Suprapubic skin (tissue), 4 donors: Measurements from ENCODE around the gene PNMA3. TPM values are rescaled to one million over a fixed set of nuclear protein-coding genes. Genes with fewer than 3 reads are reported as not detected.
A peak's percentile ranks its signal among the peaks of the same experiment; 100 is the strongest.
"Not testable (repeated sequence)": the region's sequence is repeated elsewhere in the genome, so short reads cannot be mapped to it uniquely, and the experiment has no call there.

Source experiments
- DNase-seq, 2 donors: peaks; one replicate each; pipeline ENCODE4 v3.0.0-alpha.2; 2019; ENCODE audit warnings: low spot score in 2 of 2
- H3K27ac ChIP-seq: fragments of 200-600 bp; sonication (generic); one replicate; pipeline ENCODE4 v1.5.1; 2019
- H3K27me3 ChIP-seq: fragments of 200-600 bp; sonication (generic); one replicate; pipeline ENCODE4 v1.5.1; 2019
- H3K36me3 ChIP-seq: fragments of 200-600 bp; sonication (generic); one replicate; pipeline ENCODE4 v1.5.1; 2019
- H3K4me1 ChIP-seq: fragments of 200-600 bp; sonication (generic); one replicate; pipeline ENCODE4 v1.5.1; 2019
- H3K4me3 ChIP-seq: fragments of 200-600 bp; sonication (generic); one replicate; pipeline ENCODE4 v1.5.1; 2019; ENCODE audit warnings: mild to moderate bottlenecking
- H3K9me3 ChIP-seq: fragments of 200-600 bp; sonication (generic); one replicate; pipeline ENCODE4 v1.5.1; 2019
- EP300 ChIP-seq: sonication (generic); formaldehyde crosslinking; IDR thresholded peaks from one replicate; pipeline ENCODE4 v1.6.1; 2017; ENCODE audit warnings: antibody characterized with exemption
- POLR2A ChIP-seq, 2 donors: fragments of 450-650 bp; IDR thresholded peaks; one replicate each; pipeline ENCODE4 v1.6.1; 2017; ENCODE audit warnings: antibody characterized with exemption in 2 of 2, mild to moderate bottlenecking in 2 of 2, moderate library complexity in 2 of 2
- POLR2AphosphoS5 ChIP-seq, 3 donors: sonication (generic); formaldehyde crosslinking; IDR thresholded peaks; one replicate each; pipeline ENCODE4 v1.6.1; 2017; ENCODE audit warnings: antibody characterized with exemption in 3 of 3
- WGBS: methylation state at CpG from one replicate; pipeline ENCODE4 v1.1.5; 2018; 5-methylcytosine and 5-hydroxymethylcytosine counted together
- total RNA-seq, 4 donors: library from RNA; depleted of rRNA; stranded (reverse); fragments of >200 nt; gene quantifications; one replicate each; pipeline ENCODE4 v1.1.0, GENCODE V29; 2016
- TF ChIP-seq, protein P1 (sequence below), 2 donors: fragments of 200-600 bp in 1 of 2; fragments of 450-650 bp in 1 of 2; sonication (generic) in 1 of 2; IDR thresholded peaks; one replicate each; pipeline ENCODE4 v1.5.1; 2016 to 2019; ENCODE audit warnings: antibody characterized with exemption in 2 of 2, mild to moderate bottlenecking in 1 of 2, moderate library complexity in 1 of 2

Gene PNMA3, protein sequence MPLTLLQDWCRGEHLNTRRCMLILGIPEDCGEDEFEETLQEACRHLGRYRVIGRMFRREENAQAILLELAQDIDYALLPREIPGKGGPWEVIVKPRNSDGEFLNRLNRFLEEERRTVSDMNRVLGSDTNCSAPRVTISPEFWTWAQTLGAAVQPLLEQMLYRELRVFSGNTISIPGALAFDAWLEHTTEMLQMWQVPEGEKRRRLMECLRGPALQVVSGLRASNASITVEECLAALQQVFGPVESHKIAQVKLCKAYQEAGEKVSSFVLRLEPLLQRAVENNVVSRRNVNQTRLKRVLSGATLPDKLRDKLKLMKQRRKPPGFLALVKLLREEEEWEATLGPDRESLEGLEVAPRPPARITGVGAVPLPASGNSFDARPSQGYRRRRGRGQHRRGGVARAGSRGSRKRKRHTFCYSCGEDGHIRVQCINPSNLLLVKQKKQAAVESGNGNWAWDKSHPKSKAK
- under 1 TPM; 0.26 to 0.97 (median 0.61) TPM for total RNA-seq

DNA sequence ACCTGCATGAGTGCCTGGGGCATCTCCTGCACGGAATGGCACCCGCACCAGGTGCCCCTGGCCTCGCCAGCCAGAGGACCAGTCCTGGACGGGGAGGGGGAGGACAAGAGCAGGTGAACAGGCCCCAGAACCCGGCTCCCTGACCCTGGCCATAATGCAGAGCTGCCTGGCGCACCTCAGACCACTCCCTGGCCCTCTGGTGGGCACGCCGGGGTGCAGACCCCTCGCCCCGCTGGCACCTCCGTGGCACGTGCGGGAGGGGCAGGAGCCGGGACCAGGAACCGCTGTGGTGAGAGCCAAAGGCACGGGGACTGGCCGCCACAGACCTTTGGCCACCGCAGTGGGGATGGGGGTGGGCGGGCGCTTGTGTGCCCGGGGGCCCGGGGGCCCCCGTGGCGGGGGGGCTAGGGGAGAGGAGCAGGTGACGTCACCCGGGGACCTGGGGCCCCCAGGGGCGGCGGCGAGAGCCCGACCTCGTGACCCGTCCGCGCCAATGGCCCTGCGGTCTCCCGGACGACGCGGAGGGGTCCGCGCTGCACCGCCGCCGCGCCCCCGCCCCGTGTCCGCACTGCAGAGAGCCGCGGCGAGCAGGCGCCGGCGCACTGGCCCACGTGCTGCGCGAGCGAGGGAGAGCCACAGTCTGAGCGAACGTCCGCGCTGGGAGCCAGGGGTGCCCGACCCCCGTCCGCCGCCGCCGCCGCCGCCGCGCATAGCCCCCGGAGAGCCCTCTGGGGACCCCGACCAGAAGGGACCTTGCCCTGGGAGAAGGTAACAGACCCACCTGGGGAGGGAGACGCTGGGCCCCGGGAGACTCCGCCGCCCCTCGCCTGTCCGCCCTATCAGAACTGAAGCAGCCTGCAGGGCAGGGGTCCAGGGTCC is at the start of gene PNMA3:
Gene PNMA3, plus strand, starts transcription at position 600 of the 879 bp plus-strand sequence. CDS start 586 bp downstream, outside the sequence.
- no CpG with 5 or more reads among the region's 80 CpGs for WGBS
- DNase-seq, result no peak
- Histone ChIP-seq H3K9me3 (no peaks in the 10 kb centered on the region), H3K27ac (no peak within 1 kb of the TSS), H3K4me3 (peak within 1 kb of the TSS; percentile 36), H3K36me3 (no peaks in the 10 kb centered on the region), H3K27me3 (peaks cover 14% of the 10 kb centered on the region), H3K4me1 (peaks cover 11% of the 10 kb centered on the region)
- TF ChIP-seq EP300 (no peak), POLR2AphosphoS5 (IDR thresholded peaks at IDR 0.05) (no peak), POLR2A (IDR thresholded peaks at IDR 0.05) (no peak)
- TF ChIP-seq, protein P1, sequence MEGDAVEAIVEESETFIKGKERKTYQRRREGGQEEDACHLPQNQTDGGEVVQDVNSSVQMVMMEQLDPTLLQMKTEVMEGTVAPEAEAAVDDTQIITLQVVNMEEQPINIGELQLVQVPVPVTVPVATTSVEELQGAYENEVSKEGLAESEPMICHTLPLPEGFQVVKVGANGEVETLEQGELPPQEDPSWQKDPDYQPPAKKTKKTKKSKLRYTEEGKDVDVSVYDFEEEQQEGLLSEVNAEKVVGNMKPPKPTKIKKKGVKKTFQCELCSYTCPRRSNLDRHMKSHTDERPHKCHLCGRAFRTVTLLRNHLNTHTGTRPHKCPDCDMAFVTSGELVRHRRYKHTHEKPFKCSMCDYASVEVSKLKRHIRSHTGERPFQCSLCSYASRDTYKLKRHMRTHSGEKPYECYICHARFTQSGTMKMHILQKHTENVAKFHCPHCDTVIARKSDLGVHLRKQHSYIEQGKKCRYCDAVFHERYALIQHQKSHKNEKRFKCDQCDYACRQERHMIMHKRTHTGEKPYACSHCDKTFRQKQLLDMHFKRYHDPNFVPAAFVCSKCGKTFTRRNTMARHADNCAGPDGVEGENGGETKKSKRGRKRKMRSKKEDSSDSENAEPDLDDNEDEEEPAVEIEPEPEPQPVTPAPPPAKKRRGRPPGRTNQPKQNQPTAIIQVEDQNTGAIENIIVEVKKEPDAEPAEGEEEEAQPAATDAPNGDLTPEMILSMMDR (IDR thresholded peaks at IDR 0.05), result no peak

DNA sequence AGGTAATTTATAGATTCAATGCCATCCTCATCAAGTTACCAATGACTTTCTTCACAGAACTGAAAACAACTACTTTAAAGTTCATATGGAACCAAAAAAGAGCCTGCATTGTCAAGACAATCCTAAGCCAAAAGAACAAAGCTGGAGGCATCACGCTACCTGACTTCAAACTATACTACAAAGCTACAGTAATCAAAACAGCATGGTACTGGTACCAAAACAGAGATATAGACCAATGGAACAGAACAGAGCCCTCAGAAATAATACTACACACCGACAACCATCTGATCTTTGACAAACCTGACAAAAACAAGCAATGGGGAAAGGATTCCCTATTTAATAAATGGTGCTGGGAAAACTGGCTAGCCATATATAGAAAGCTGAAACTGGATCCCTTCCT is 39.1 kb upstream of the PNMA3 start:
- H3K27me3 ChIP-seq, H3K36me3 ChIP-seq, DNase-seq, H3K4me3 ChIP-seq, H3K9me3 ChIP-seq, H3K27ac ChIP-seq, H3K4me1 ChIP-seq: not testable (repeated sequence)
- 51% methylated on average over 2 of the region's 2 CpGs for WGBS

DNA sequence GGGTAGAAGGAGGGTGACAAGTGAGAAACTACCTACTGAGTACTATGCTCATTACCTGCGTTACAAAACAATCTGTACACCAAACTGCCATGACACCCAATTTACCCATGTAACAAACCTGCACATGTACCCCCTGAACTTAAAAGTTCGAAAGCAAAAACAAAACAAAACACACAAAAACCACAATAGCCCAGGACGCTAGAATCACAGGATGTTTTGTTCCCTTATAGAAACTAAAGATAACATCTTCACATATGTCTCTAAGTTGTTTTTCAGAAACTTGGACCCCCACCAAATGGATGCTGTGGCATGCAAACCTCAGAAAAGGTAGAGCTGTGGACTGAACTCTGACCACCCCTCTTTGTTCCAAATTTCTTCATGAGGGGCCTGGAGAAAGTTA is 37.1 kb upstream of the PNMA3 start:
- no peak for TF ChIP-seq EP300
- TF ChIP-seq POLR2A (IDR thresholded peaks at IDR 0.05), result no peak
- no peak for TF ChIP-seq POLR2AphosphoS5 (IDR thresholded peaks at IDR 0.05)
- TF ChIP-seq, protein P1 (IDR thresholded peaks at IDR 0.05), result no peak
- H3K4me1 ChIP-seq, result no peaks in the 10 kb centered on the region
- WGBS, result 63% methylated on average over 3 of the region's 3 CpGs
- H3K4me3 ChIP-seq, result no peak overlapping the region
- no peak overlapping the region for H3K27ac ChIP-seq
- no peaks in the 10 kb centered on the region for H3K36me3 ChIP-seq
- no peak for DNase-seq
- H3K27me3 ChIP-seq, result peaks cover 1% of the 10 kb centered on the region
- no peaks in the 10 kb centered on the region for H3K9me3 ChIP-seq

DNA sequence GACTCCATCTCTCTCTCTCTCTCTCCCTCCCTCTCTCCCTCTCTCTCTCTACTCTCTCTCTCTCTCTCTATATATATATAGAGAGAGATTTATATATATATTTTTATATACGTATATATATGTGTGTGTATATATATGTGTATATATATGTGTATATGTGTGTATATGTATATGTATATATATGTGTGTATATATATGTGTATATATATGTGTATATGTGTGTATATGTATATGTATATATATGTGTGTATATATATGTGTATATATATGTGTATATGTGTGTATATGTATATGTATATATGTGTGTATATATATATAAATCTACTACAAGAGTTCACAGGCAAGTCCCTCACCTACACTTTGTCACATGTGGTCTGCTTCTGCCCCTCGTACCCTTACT is 29.8 kb upstream of the PNMA3 start:
- H3K4me3 ChIP-seq, H3K27ac ChIP-seq, H3K36me3 ChIP-seq, DNase-seq, H3K4me1 ChIP-seq, H3K27me3 ChIP-seq, H3K9me3 ChIP-seq: not testable (repeated sequence)
- 71% methylated on average over 2 of the region's 2 CpGs for WGBS

DNA sequence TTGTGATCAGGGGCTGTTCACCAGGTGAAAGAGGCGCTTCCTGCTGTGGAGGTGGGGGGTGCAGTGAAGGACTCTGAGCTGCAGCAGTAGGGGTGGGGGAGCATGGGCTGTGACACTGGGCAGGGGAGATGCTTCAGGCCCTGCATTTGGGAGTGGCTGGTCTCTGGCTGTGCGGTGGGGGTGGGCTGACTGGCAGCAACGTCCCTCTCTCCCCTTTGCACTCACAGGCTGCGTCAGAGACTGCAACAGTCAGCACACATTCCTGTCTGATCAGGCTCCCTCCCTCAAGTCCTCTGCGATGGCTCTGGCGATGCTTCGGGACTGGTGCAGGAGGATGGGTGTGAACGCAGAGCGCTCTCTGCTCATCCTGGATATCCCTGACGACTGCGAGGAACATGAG is 27.8 kb upstream of the PNMA3 start:
- not testable (repeated sequence) for H3K27ac ChIP-seq, H3K36me3 ChIP-seq, DNase-seq, H3K27me3 ChIP-seq, H3K4me1 ChIP-seq, H3K4me3 ChIP-seq, H3K9me3 ChIP-seq
- 80% methylated on average over 2 of the region's 11 CpGs for WGBS

DNA sequence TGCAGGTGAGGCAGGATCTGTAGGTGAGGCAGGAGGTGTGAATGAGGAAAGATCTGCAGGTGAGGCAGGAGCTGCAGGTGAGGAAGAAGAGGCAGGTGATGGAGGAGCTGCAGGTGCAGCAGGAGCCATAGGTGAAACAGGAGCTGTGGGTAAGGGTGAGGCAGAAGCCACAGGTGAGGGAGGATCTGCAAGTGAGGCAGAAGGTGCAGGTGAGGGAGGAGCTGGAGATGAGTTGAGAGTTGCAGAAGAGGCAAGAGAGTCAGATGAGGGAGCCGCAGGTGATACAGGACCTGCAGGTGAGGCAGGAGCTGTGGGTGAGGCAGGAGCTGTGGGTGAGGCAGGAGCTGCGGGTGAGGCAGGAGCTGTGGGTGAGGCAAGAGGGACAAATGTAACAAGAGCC is 27.1 kb upstream of the PNMA3 start:
- Histone ChIP-seq H3K4me1 (peaks cover 2% of the 10 kb centered on the region), H3K36me3 (no peaks in the 10 kb centered on the region), H3K9me3 (no peaks in the 10 kb centered on the region), H3K4me3 (no peak overlapping the region), H3K27ac (no peak overlapping the region), H3K27me3 (no peaks in the 10 kb centered on the region)
- DNase-seq, result no peak
- no peak for TF ChIP-seq POLR2A (IDR thresholded peaks at IDR 0.05)
- no peak for TF ChIP-seq POLR2AphosphoS5 (IDR thresholded peaks at IDR 0.05)
- TF ChIP-seq, protein P1 (IDR thresholded peaks at IDR 0.05), result no peak
- no peak for TF ChIP-seq EP300
- 56% methylated on average over 2 of the region's 2 CpGs for WGBS
